ENCODE results near the gene MTFR1L. TPM values are rescaled to one million over a fixed set of nuclear protein-coding genes. Genes with fewer than 3 reads are reported as not detected.

MTFR1L gene
- total RNA-seq, 2 donors from 2014 or later = 39.7 to 56.4 TPM

GRCh38 chr1:25831569-25832196, 11.9 kb downstream of the MTFR1L start:
- TF ChIP-seq CTCF (IDR thresholded peaks at IDR 0.05) (no peak), POLR2A (IDR thresholded peaks at IDR 0.05) (no peak)
- 28 to 34% methylated on average over 5 of the region's 5 CpGs for WGBS, 2 donors
- DNase-seq (no peak), ATAC-seq (no peak)
- Histone ChIP-seq H3K36me3 (replicated peaks in 1 of 2; ENCODE audit: insufficient read depth in 1 of 2, low read depth in 2 of 2) (peaks cover 0 to under 1% of the 10 kb centered on the region in 2 donors), H3K27me3 (no peaks in the 10 kb centered on the region), H3K9me3 (no peaks in the 10 kb centered on the region), H3K4me3 (no peak overlapping the region), H3K4me1 (peaks cover 28% of the 10 kb centered on the region), H3K27ac (no peak overlapping the region)
- intact Hi-C loops (cut with DNase I) = loop anchor here (10.0 kb wide), 1 partner anchor 173 kb away; no protein-coding TSS in a partner anchor

- H3K4me3 ChIP-seq = no peak overlapping the region
- intact Hi-C loops (cut with DNase I) = loop anchor here (10.0 kb wide), 1 partner anchor 172 kb away; no protein-coding TSS in a partner anchor
- WGBS, 2 donors = 39 to 43% methylated on average over 6 of the region's 6 CpGs
- H3K27ac ChIP-seq = peak overlapping the region in 2 of 4 donors; percentile 3 to 8
- no peaks in the 10 kb centered on the region for H3K36me3 ChIP-seq (replicated peaks in 1 of 2; ENCODE audit: insufficient read depth in 1 of 2, low read depth in 2 of 2)
- no peaks in the 10 kb centered on the region for H3K27me3 ChIP-seq
- DNase-seq = no peak
- ATAC-seq = no peak
- H3K4me1 ChIP-seq = peaks cover 35% of the 10 kb centered on the region
- no peak for TF ChIP-seq CTCF (IDR thresholded peaks at IDR 0.05)
- TF ChIP-seq POLR2A (IDR thresholded peaks at IDR 0.05) = no peak
- H3K9me3 ChIP-seq = no peaks in the 10 kb centered on the region
These were observed 12.7 kb downstream of the MTFR1L start for GRCh38 chr1:25832336-25833037.

- H3K27me3 ChIP-seq = no peaks in the 10 kb centered on the region
- no peaks in the 10 kb centered on the region for H3K36me3 ChIP-seq (replicated peaks in 1 of 2; ENCODE audit: insufficient read depth in 1 of 2, low read depth in 2 of 2)
- TF ChIP-seq CTCF (IDR thresholded peaks at IDR 0.05) = no peak
- TF ChIP-seq POLR2A (IDR thresholded peaks at IDR 0.05) = no peak
- H3K9me3 ChIP-seq = no peaks in the 10 kb centered on the region
- peaks cover 37% of the 10 kb centered on the region for H3K4me1 ChIP-seq
- ATAC-seq = no peak
- 90 to 97% methylated on average over 5 of the region's 5 CpGs for WGBS, 2 donors
- DNase-seq = no peak
- H3K4me3 ChIP-seq = no peak overlapping the region
- H3K27ac ChIP-seq = no peak overlapping the region
- intact Hi-C loops (cut with DNase I) = loop anchor here (10.0 kb wide), 1 partner anchor 172 kb away; no protein-coding TSS in a partner anchor
These were observed 13.4 kb downstream of the MTFR1L start for GRCh38 chr1:25833158-25833557.

- 60 to 63% methylated on average over 3 of the region's 3 CpGs for WGBS, 2 donors
- TF ChIP-seq POLR2A (IDR thresholded peaks at IDR 0.05) (no peak), CTCF (IDR thresholded peaks at IDR 0.05) (no peak)
- Histone ChIP-seq H3K4me3 (no peak overlapping the region), H3K36me3 (replicated peaks in 1 of 2; ENCODE audit: insufficient read depth in 1 of 2, low read depth in 2 of 2) (no peaks in the 10 kb centered on the region), H3K9me3 (no peaks in the 10 kb centered on the region), H3K27me3 (no peaks in the 10 kb centered on the region), H3K27ac (no peak overlapping the region), H3K4me1 (peaks cover 27% of the 10 kb centered on the region)
- intact Hi-C loops (cut with DNase I) = loop anchor here (10.0 kb wide), 1 partner anchor 170 kb away; no protein-coding TSS in a partner anchor
- ATAC-seq (no peak), DNase-seq (no peak)
These were observed 15.1 kb downstream of the MTFR1L start for GRCh38 chr1:25834894-25835293.
